ENCODE results near the gene SRRM4.
"Not testable (repeated sequence)": the region's sequence is repeated elsewhere in the genome, so short reads cannot be mapped to it uniquely, and the experiment has no call there.

SRRM4 gene

GRCh38 chr12:119025786-119026185 lies 44.4 kb downstream of the SRRM4 start:
- Histone ChIP-seq H3F3A (ENCODE audit: insufficient read depth, low read length) (no peaks in the 10 kb centered on the region), H3K4me3 (ENCODE audit: low read depth, low read length, poor library complexity, severe bottlenecking) (no peak overlapping the region), H2AFZ (ENCODE audit: low read length) (no peak overlapping the region), H3K36me3 (ENCODE audit: insufficient read depth, low read length) (no peaks in the 10 kb centered on the region), H3K27me3 (ENCODE audit: insufficient read depth, low read length) (no peaks in the 10 kb centered on the region), H3K4me2 (ENCODE audit: low read length) (no peak overlapping the region), H3K9ac (ENCODE audit: low read length) (no peak overlapping the region), H3K27ac (ENCODE audit: low read depth, low read length, poor library complexity, severe bottlenecking) (no peak overlapping the region), H3K9me2 (ENCODE audit: low read depth, low read length) (no peaks in the 10 kb centered on the region), H3K4me1 (ENCODE audit: insufficient read depth, low read length, severe bottlenecking) (no peaks in the 10 kb centered on the region), H4K20me1 (ENCODE audit: insufficient read depth, low read length) (no peaks in the 10 kb centered on the region), H3K9me3 (ENCODE audit: low read length) (no peaks in the 10 kb centered on the region), H3K79me2 (ENCODE audit: insufficient read depth, low read length) (no peaks in the 10 kb centered on the region)
- TF ChIP-seq CTCF (IDR thresholded peaks at IDR 0.05; ENCODE audit: low read length) (no peak), EZH2 (IDR thresholded peaks at IDR 0.05; ENCODE audit: borderline replicate concordance, low read length) (no peak)

DNA sequence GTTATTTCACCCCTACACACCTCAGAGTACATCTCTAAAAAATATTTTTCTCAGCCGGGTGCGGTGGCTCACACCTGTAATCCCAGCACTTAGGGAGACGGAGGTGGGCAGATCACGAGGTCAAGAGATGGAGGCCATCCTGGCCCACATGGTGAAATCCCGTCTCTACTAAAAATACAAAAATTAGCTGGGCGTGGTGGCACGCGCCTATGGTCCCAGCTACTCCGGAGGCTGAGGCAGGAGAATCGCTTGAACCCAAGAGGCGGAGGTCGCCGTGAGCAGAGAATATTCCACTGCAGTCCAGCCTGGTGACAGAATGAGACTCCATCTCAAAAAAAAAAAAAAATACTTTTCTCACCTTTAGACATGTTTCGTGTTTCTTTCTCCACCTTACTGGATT lies 52.0 kb downstream of the SRRM4 start:
- not testable (repeated sequence) for H3K9ac ChIP-seq (ENCODE audit: low read length); H3K9me3 ChIP-seq (ENCODE audit: low read length); H3K27ac ChIP-seq (ENCODE audit: low read depth, low read length, poor library complexity, severe bottlenecking); H3F3A ChIP-seq (ENCODE audit: insufficient read depth, low read length); H3K4me2 ChIP-seq (ENCODE audit: low read length); H3K9me2 ChIP-seq (ENCODE audit: low read depth, low read length); H4K20me1 ChIP-seq (ENCODE audit: insufficient read depth, low read length); H2AFZ ChIP-seq (ENCODE audit: low read length); H3K4me1 ChIP-seq (ENCODE audit: insufficient read depth, low read length, severe bottlenecking); H3K79me2 ChIP-seq (ENCODE audit: insufficient read depth, low read length); H3K4me3 ChIP-seq (ENCODE audit: low read depth, low read length, poor library complexity, severe bottlenecking); H3K27me3 ChIP-seq (ENCODE audit: insufficient read depth, low read length); H3K36me3 ChIP-seq (ENCODE audit: insufficient read depth, low read length)

- Histone ChIP-seq H3K79me2 (ENCODE audit: insufficient read depth, low read length) (no peaks in the 10 kb centered on the region), H3K9me3 (ENCODE audit: low read length) (no peaks in the 10 kb centered on the region), H2AFZ (ENCODE audit: low read length) (no peak overlapping the region), H3K9me2 (ENCODE audit: low read depth, low read length) (no peaks in the 10 kb centered on the region), H4K20me1 (ENCODE audit: insufficient read depth, low read length) (no peaks in the 10 kb centered on the region), H3K27me3 (ENCODE audit: insufficient read depth, low read length) (no peaks in the 10 kb centered on the region), H3K36me3 (ENCODE audit: insufficient read depth, low read length) (no peaks in the 10 kb centered on the region), H3F3A (ENCODE audit: insufficient read depth, low read length) (no peaks in the 10 kb centered on the region), H3K4me3 (ENCODE audit: low read depth, low read length, poor library complexity, severe bottlenecking) (no peak overlapping the region), H3K27ac (ENCODE audit: low read depth, low read length, poor library complexity, severe bottlenecking) (no peak overlapping the region), H3K9ac (ENCODE audit: low read length) (no peak overlapping the region), H3K4me2 (ENCODE audit: low read length) (no peak overlapping the region), H3K4me1 (ENCODE audit: insufficient read depth, low read length, severe bottlenecking) (no peaks in the 10 kb centered on the region)
- TF ChIP-seq EZH2 (IDR thresholded peaks at IDR 0.05; ENCODE audit: borderline replicate concordance, low read length): no peak
- peak; percentile 74 for TF ChIP-seq CTCF (IDR thresholded peaks at IDR 0.05; ENCODE audit: low read length)
Measured at GRCh38 chr12:119036878-119037825, 55.8 kb downstream of the SRRM4 start.

GRCh38 chr12:119044094-119044493 lies 62.8 kb downstream of the SRRM4 start:
- Histone ChIP-seq H3K9ac (ENCODE audit: low read length) (no peak overlapping the region), H3K36me3 (ENCODE audit: insufficient read depth, low read length) (no peaks in the 10 kb centered on the region), H3F3A (ENCODE audit: insufficient read depth, low read length) (no peaks in the 10 kb centered on the region), H3K79me2 (ENCODE audit: insufficient read depth, low read length) (no peaks in the 10 kb centered on the region), H3K9me3 (ENCODE audit: low read length) (no peaks in the 10 kb centered on the region), H4K20me1 (ENCODE audit: insufficient read depth, low read length) (no peaks in the 10 kb centered on the region), H2AFZ (ENCODE audit: low read length) (no peak overlapping the region), H3K4me3 (ENCODE audit: low read depth, low read length, poor library complexity, severe bottlenecking) (no peak overlapping the region), H3K27ac (ENCODE audit: low read depth, low read length, poor library complexity, severe bottlenecking) (no peak overlapping the region), H3K4me1 (ENCODE audit: insufficient read depth, low read length, severe bottlenecking) (no peaks in the 10 kb centered on the region), H3K9me2 (ENCODE audit: low read depth, low read length) (no peaks in the 10 kb centered on the region), H3K27me3 (ENCODE audit: insufficient read depth, low read length) (no peaks in the 10 kb centered on the region), H3K4me2 (ENCODE audit: low read length) (no peak overlapping the region)
- TF ChIP-seq CTCF (IDR thresholded peaks at IDR 0.05; ENCODE audit: low read length): no peak

Data from OCI-LY1 (cell line).